Embryonic facial prominence (tissue), 1 donor: ENCODE results near the gene RPL12.

ENCODE experiments used
- DNase-seq: peaks from one replicate; pipeline ENCODE4 v3.0.0-alpha.2; 2016; ENCODE audit errors: extremely low spot score

The RPL12 gene

DNA sequence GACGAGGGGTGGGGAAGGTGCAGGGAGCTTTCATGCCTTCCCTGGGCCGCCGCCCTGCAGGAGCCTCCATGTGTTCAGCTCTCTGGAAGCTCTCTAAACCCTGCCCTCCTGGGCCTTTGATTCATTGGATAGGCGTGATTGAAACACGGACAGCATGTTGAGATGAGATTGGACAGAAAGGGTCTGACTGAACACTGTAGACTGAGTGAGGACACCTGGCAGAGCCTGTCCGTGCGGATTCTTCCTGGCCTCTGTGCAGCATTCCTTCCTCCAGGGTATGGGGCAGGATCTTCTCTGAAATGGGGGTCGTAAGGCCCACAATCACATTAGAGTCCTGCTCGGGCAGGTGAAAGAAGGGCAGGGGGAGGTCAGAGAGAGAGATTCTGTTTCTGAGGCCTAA, 12.8 kb downstream of the RPL12 start:
- DNase-seq = no peak

DNA sequence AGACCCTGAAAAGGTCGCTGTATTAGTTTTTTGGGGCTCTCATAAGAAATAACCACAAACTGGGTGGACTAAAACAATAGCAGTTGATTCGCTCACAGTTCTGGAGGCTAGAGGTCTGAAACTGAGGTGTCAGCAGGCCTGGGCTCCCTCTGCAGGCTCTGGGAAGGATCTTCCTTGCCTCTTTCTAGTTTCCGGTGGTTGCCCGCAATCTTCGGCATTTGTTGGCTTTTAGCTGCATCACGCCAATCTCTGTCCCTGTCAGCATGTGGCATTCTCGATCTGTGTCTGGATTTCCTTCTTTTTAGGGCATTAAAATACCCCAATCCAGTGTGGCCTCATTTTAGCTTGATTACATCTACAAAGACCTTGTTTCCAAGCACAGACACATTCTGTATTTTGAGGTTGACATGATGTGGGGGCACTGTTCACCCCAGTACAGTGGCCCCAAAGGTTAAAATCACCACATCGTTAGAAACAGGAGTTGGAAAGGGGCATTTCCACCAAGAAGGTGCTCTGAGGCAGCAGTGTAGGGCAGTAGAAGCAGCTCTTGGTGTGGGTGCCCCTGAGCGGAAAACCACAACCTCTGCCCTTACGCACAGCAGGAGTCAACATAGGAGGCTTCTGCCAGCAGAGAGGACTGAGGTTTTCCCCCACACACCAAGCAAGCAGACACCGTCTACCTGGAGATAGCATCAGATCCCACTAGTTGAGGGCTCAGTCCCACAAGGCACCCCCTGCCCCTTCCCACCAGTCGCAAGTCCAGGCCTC, 13.5 kb downstream of the RPL12 start:
- no peak for DNase-seq

DNA sequence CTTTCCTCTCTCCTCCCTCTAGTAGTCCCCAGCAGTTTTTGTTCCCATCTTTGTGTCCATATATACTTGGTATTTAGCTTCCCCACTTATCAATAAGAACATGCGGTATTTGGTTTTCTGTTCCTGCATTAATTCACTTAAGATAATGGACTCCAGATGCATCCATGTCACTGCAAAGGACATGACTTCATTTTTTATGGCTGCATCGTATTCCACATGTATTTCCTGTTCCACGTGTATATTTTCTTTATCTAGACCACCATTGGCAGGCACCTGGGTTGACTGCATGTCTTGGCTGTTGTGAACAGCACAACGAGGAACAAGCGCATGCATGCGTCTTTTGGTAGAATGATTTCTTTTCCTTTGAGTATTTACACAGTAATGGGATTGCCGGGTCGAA, 20.8 kb downstream of the RPL12 start:
- DNase-seq = no peak

DNA sequence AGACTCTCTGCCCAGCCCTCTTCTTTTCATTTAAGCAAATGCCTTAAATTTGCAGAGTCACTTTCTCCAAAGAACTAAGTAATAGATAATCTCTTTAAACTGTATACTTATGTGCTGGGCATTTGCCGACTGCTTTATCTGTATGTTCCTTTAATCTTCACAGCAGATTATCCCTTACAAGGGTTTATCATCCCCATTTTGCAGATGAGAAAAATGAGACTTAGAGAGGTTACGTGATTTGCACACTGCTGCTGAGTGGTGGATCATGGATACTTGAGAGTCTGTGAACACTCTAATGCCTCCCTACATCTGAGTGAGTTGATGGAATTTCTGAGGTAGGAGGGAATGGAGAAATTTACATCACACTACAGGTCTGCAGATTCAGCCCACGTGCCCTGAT, 22.9 kb downstream of the RPL12 start:
- no peak for DNase-seq

DNA sequence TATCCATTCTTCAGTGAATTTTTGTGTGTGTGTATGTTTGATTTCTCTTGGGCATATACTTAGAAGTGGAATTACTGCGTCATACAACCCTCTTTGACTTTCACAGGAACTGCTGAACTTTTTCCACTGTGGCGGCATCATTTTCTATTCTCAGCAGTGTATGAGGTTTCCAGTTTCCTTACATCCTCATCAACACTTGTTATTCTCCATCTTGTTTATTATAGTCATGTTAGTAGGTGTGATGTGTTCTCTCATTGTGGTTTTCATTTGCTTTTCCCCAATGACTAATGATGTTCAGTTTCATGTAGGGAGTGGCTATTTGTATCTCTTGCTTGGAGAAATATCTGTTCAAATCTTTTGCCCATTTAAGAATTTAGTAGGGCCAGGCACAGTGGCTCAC, 24.4 kb downstream of the RPL12 start:
- no peak for DNase-seq

DNA sequence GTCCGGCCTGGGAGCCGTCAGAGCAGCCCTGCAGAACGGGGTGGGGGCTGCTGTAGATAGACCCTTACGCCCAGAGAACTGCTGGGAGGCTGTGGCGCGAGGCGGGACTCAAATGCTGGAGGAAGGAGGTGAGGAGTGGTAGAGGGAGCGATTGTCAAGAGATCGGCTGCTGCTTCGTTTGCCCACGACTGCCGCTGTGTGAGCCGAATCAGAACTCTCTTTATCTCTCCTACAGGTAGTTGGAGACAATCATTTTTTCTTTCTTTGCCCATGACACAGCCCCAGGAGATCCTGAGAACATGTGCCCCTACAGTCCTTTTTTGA, 26.6 kb downstream of the RPL12 start:
- DNase-seq = no peak

DNA sequence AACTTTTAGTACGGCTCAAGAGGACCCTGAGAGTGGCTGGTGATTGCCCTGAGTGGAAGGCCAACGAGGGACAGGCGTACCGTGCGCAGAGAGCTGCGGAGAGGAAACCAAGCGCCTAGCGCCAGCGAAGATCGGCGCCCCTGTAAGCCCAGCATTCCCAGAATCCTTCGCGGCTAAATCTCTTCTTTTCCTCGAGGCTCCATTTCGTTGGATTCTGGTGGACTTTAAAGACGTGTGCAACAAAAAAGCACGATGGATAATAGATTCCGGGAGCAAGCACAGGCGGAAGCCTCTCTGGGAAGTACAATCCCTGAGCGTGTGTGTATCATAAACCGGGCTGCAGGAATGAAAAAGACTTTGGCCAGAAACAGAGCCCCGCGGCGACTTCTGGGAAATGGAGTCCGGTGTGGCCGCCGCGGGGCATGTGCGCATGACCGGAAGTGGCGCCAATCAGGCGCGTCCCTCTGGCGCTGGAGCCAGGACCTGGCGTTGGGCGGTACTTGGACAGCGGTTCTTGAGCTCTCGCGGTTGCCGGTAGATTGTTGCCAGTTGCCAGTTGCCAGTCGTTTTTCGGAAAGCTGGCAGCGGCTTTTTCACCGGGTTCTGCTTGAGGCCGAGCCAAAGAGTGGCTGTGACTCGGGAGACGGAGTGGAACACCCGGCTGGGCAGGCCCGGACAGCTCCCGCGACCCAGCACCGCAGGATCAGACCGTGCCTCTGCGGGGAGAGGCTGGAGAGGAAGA, 27.1 kb downstream of the RPL12 start, which contains the start of gene ZNF79:
TSS of gene ZNF79 (plus strand) at position 449 of the 742 bp plus-strand sequence. CDS start 406 bp downstream, outside the sequence.
- DNase-seq = peak; percentile 80

DNA sequence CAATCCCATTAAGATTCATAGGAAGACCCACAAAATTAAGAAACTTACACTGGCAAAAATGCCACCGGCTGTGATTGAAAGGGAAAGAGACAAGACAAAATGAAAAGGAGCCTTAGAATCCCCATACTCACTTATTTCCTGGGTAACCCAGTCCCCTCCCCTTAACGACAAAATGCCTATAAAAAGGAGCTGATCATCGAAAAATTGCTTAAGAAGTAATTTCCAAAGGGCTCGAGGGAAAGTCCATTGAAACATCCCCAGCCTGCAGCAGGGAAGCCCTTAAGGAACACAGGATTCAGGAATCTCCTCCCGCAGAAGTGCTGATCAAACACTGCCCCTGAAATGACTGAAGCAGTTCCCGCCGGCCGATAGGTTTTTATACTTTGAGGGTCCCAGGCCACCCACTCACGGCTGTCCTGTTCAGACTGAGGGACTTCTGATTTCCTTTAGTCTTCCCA, 27.7 kb downstream of the RPL12 start:
- no peak for DNase-seq

DNA sequence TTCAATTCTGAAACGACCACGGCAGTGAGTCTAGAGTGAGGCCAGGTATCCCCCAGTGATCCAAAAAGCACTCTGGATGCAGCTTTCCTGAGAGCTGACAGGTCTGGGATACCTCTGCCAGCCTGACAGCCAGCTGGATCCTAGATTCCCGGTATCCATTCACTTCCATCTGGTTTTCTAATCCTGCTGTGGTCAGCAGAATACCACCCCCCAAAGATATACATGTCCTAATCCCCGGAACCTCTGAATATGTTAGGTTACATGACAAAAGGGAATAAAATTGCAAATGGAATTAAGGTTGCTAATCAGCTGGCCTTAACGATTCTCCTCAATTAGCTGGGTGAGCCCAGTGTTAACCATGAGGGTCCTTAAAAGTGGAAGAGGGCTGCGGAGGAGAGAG, 28.4 kb downstream of the RPL12 start:
- no peak for DNase-seq

DNA sequence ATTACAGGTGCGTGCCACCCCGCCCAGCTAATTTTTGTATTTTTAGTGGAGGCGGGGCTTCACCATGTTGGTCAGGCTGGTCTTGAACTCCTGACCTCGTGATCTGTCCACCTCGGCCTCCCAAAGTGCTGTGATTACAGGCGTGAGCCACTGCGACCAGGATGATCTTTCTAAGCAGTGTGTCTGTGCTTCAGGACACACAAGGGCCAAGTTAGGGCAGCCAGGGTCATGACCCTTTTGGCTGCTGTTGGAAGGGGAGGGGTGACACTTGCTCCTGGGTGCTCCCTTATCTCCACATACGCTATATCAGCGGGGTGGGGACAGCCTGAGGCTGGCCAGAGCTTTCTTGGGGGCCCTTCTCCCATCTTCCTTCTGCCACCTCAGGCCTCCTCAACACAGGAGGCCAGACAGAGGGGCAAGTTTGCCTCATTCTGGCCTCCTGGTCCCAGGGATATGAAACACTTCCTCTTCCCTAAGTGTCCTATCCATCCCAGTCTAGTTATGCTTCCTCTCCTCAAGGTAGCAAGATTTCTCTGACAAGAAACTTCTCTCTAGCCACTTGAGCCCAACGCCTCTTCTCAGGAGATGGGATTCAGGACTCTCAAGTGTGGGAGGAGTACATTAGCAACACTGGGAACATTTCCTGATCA, 28.9 kb downstream of the RPL12 start:
- no peak for DNase-seq

DNA sequence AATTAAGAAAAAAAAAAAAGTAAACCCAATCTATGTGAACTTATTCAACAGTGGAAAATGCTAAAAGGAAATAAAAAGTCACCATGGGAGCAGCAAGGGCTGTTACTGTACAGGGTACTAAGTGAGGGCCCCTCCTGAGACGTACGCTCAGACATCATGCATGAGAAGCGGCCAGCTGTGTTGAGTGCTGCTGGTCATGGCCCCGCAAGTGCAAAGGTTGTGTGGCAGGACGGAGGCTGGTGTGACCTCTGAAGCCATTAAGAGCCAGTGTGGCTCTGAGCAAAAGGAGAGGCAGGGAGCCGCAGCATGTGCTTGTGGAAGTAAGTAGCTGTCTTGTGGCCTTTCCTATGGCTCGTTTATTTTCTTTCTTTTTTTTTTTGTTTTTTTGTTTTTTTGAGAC, 30.1 kb downstream of the RPL12 start:
- no peak for DNase-seq

DNA sequence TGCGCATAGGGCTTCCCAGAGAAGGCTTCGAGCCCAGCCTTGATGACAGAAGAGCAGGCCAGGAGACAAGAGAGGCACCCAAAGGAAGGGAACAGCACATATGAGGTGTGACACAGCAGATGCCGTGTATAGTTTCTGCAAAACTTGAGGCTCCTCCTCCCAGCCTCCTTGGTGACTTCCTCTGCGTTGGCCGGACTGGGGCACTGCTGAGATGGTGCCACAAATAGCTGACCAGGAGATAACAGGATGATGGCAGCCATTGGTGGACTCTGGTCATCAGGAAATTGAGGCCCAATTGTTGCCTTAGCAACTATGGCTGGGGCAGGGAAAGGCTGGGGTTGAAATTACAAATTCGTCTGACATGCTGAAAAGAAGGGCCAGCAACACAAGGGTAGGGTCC, 31.9 kb downstream of the RPL12 start:
- no peak for DNase-seq

DNA sequence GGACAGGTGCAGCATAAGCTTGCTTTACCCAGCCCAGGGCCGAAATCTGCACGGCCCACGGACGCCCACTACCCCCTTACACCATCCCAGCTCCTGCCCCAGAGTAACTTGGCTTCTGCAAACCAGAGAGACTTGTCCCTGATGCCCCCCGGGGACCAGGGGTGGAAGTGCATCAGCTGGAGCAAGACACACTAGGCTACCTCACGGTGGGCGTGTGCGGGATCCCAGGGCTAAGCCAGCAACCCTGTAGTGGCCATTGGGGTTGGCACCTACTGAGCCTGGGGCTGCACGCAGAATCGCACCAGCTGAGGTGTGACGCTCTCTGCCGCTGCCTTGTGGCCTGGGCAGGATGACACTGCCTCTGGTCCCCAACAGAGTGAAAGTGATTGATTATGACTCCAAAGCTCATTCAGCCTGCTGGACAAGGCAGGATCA, 33.2 kb downstream of the RPL12 start:
- DNase-seq = no peak

DNA sequence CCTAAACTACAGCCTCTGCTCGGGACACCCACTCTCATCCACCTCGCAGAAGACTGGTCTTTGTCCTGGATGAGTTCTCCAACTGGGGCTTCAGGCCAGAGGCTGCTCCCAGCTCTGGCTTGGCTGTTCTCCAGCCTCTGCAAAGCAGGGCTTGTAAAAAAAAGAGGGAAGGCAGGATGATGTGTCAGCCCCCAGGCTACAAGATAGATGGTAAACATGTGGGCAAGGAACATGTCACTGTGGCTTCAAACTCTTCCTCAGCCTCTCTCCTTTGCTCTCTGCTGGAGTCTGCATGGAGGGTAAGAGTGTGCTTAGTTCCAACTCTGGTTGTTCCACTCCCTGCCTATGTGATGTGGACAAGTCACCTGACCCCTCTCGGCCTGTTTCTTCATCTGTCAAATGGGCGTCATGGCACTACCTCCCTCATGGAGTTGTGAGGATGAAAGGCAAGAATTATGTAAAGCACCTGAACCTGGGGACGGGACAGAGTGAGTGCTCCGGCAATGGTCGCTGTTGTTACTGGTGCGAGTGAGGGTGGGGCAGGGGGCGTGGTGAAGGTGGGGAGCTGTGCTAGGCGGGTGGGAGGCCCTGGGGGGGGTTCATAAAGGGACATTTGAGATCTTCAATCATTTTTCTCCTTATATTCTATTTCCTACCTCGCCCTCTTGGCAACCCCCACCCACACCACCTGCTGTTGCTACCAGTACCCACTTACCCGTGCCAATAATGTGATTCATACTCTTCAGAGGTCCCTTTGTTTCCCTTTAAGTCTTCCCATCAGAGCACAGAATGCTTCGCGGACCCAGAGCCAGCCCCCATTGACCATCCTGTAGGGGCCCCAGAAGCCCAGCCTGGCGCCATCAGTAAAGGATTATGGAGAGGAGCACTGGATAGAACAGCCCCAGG, 33.8 kb downstream of the RPL12 start:
- no peak for DNase-seq

DNA sequence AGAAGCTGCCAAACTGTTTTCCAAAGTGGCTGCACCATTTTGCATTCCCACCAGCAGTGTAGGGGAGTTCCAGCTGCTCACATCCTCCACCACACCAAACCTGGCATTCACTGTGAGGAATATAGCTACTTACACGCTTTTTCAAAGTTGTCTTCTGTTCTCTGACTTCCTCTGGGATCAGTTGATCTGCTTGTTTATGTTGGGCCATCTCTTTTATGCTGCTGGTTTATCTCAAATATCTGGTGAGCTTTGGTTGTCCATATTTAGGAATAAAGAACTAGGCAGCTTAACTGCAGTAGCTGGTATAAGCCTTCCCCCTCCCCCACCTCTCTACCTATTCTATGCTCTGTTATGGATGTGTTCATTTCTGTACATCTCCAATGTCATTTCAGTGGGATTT, 35.5 kb downstream of the RPL12 start:
- DNase-seq = no peak

DNA sequence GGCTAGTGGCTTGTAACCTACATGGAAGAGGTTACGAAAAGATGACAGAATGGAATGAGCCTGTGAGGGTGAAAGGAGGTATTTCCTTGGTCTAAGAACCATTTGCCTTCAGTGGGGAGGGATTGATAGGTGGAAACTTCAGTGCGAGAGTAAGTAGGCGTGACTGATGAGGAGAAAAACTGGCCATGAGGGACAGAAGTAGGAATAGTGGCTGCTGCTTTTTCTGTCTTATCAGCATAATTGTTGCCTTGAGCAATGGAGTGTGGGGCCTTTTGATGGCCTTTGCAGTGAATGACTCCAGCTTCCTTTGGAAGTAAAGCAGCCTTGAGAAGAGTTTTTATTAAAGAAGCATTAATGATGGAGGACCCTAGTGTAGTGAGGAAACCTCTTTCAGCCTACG, 36.1 kb downstream of the RPL12 start:
- DNase-seq = no peak

DNA sequence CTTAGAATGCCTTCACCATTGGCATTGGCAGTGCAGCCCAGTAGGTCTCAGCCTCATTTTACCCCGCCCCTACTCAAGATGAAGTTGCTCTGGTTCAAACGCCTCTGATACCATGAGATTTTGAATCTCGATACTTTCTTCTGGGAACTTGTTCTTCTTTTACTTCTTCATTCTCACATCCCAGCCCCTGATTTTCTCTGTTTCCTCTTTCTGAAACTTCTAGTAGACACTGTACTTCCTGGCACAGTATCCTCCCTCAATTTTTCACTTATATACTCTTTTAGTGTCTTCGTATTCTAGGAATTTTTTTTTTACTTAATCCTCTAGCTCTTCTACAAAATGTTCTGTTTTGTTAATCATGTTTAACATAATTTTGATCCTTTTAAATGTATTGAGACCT, 40.1 kb downstream of the RPL12 start:
- no peak for DNase-seq

DNA sequence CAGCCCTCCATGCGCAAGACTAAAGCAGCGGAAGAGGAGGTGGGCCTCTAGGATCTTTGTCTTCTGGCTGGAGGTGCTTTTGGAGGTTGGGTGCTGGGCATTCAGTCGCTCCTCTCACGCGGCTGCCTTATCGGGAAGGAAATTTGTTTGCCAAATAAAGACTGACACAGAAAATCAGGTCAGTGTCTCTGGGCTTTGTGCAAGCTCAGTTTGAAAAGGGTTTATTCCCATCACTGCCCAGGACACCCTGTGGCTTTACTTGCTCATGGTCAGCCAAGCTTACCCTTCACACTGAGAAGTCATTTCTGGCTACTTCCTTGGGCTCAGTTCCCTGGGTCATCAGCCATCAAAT, 43.7 kb downstream of the RPL12 start:
- DNase-seq = no peak

DNA sequence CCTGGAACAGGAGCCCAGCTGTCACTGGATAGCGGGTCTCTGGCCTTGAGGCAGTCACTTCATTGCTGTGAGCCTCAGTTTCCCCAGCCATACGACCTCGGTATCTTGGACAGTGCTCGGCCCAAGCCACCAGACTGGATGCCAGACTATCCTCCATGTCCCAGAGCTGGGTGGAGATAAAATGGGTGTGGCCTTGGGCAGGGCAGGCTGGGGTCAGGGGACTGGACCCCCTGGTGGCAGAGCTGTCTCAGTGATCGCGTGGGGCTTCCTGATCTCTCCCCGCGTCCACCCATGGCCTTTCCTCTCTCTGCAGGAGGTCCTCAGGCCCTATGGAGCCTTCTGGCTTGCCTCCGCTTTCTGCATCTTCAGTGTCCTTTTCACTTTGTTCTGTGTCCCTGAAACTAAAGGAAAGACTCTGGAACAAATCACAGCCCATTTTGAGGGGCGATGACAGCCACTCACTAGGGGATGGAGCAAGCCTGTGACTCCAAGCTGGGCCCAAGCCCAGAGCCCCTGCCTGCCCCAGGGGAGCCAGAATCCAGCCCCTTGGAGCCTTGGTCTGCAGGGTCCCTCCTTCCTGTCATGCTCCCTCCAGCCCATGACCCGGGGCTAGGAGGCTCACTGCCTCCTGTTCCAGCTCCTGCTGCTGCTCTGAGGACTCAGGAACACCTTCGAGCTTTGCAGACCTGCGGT, 44.3 kb downstream of the RPL12 start:
- no peak for DNase-seq

DNA sequence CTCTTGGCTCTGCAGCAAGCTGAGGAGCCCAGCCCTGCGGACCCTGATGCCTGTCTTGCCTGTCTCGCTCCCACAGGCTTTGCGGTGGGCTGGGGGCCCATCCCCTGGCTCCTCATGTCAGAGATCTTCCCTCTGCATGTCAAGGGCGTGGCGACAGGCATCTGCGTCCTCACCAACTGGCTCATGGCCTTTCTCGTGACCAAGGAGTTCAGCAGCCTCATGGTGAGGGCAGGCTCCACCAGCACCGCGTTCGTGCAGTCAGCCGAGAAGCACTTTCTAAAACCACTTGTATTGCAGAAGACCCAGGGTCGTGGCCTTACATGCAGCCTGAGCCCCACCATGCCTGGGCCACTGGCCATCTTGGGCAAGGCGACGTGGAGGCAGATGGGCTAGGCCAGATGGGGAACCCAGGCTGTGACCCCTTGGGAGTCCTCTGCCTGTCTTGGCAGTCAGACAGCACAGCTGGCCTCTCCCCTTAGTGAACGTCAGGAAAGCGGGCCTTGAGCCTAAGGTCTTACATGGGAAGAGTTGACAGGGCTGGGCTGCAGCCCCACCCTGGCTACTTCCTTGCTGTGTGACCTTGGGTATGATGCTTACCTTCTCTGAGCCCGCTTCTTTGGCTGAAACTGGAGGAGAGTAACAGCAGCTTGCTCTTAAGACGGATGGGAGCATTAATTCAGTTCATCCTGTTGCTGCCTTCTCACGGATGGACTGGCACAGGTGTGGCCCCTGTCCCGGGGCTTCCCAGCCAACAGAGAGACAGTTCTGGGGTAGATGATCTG, 45.7 kb downstream of the RPL12 start:
- no peak for DNase-seq
